Measurements from ENCODE around the gene MALL.
"Not testable (repeated sequence)": the region's sequence is repeated elsewhere in the genome, so short reads cannot be mapped to it uniquely, and the experiment has no call there.

DNA sequence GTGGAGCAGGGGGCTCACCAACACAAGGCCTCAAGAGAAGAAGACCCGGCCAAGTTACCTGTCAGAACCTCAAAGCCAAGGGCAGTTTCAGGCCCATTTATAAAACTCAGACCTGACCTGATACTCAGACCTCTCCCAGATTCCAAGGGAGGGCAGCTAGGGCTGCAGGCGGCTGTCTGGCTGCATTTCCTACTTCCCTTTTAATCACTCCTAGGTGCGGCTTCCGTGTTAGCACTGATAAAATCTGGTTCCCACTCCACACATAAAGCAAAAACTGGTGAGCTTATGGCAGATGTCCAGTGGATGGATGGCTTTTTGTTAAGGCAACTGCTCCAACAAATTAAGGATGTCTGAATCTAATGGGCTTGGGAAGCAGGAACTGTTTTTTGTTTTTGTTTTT is 63.5 kb downstream of the MALL start:
- not testable (repeated sequence) for TF ChIP-seq HMGN3 (IDR thresholded peaks at IDR 0.05; ENCODE audit: borderline replicate concordance, extremely low read depth, insufficient read length, low read depth, low read length); POLR2AphosphoS5 (IDR thresholded peaks at IDR 0.05; ENCODE audit: control insufficient read depth, insufficient read depth, low read depth, low read length); CTCF (IDR thresholded peaks at IDR 0.05 in 2 of 3, conservative IDR thresholded peaks at IDR 0.05 in 1 of 3; ENCODE audit: insufficient read depth in 2 of 3, low read depth in 1 of 3, low read length in 3 of 3)
- TF ChIP-seq, protein P1, sequence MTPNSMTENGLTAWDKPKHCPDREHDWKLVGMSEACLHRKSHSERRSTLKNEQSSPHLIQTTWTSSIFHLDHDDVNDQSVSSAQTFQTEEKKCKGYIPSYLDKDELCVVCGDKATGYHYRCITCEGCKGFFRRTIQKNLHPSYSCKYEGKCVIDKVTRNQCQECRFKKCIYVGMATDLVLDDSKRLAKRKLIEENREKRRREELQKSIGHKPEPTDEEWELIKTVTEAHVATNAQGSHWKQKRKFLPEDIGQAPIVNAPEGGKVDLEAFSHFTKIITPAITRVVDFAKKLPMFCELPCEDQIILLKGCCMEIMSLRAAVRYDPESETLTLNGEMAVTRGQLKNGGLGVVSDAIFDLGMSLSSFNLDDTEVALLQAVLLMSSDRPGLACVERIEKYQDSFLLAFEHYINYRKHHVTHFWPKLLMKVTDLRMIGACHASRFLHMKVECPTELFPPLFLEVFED (CRISPR knock-in tag; conservative IDR thresholded peaks at IDR 0.05) = not testable (repeated sequence)
